ENCODE data around the gene ID1.
"Not testable (repeated sequence)": the region's sequence is repeated elsewhere in the genome, so short reads cannot be mapped to it uniquely, and the experiment has no call there.

The ID1 gene

DNA sequence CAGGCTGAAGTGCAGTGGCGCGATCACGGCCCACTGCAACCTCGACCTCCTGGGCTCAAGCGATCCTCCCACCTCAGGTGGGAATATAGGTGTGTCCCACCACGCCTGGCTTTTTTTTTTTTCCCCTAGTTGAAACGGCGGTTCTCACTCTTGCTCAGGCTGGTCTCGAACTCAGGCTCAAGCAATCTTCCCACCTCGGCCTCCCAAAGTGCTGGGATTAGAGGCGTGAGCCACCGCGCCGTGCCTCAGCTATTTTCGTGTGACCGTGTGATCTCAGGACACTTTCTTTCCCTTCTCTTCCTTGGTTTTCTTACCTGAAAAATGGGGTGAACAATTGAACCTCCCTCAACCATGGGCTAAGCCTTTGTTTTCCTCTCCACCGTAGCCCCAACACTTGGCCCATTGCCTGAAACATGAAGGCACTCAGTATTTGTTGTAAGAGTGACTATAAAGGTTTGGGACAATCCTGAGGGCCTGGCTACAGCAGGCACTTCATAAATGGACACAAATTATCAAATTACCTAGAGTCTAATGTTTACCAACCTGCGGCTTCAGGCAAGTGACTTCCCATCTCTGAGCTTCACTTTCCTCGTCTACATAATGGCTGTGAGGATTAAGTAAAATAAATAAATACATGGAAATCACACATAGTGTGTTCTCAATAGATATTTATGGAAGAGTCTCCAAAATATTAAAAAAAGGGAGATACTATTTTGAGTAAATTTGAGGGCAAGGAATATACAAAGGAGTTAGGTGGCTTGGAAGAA is 31.4 kb upstream of the ID1 start:
- no peak for DNase-seq

DNA sequence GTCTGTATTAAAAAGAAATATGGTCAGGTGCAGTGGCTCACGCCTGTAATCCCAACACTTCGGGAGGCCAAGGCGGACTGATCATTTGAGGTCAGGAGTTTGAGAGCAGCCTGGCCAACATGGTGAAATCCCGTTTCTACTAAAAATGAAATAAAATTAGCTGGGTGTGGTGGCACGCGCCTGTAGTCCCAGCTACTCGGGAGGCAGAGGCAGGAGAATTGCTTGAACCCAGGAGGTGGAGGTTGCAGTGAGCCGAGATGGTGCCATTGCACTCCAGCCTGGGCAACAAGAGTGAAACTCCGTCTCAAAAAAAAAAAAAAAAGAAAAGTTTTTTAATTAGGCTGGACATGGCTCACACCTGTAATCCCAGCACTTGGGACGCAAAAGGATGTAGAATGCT is 30.1 kb upstream of the ID1 start:
- not testable (repeated sequence) for DNase-seq

DNA sequence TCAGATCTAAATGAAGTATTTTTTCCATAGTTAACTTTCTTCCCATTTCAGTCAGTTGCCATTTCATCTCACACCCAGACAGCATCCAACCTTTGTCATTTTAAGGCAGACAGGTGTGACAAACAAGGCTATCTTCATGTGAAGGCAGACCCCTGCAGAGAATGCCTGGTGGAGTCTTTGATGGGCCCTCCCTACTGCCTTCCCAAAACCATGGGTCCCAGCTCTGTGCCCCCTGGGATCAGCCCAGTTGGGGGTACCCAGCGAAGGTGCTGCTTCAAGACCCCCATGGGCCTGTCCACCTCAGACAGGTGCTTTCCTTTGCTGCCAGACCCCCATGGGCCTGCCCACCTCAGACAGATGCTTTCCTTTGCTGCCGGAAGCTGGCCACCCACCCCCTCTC is 28.3 kb upstream of the ID1 start:
- DNase-seq = no peak

DNA sequence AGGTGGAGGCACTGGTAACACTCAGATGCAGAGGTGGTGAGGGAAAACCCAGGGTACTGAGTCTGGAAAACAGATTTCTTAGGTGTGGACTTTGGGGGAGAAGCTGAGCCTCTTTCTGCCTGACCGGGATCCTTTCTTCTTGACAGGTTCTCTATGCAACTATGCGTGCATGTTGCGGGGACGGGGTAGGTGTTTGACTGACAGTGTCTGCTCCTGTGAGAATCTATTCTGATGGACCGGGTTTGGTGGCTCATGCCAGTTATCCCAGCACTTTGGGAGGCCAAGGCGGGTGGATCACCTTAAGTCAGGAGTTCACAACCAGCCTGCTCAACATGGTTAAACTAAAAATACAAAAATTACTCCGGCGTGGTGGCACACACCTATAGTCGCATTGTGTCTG is 27.9 kb upstream of the ID1 start:
- no peak for DNase-seq

DNA sequence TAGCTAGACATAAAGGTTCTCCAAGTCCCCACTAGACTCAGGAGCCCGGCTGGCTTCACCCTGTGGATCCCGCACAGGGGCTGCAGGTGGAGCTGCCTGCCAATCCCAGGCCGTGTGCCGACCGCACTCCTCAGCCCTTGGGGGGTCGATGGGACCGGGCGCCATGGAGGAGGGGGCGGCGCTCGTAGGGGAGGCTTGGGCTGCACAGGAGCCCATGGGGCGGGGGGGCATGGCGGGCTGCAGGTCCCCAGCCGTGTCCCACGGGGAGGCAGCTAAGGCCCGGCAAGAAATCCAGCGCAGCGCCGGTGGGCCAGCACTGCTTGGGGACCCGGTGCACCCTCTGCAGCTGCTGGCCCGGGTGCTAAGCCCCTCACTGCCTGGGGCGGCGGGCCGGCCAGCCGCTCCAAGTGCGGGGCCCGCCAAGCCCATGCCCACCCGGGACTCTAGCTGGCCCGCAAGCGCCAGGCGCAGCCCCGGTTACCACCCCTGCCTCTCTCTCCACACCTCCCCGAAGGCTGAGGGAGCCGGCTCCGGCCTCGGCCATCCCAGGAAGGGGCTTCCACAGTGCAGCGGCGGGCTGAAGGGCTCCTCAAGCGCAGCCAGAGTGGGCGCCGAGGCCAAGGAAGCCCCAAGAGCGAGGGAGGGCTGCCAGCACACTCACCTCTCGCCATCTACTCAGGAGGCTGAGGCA is 26.5 kb upstream of the ID1 start:
- no peak for DNase-seq

DNA sequence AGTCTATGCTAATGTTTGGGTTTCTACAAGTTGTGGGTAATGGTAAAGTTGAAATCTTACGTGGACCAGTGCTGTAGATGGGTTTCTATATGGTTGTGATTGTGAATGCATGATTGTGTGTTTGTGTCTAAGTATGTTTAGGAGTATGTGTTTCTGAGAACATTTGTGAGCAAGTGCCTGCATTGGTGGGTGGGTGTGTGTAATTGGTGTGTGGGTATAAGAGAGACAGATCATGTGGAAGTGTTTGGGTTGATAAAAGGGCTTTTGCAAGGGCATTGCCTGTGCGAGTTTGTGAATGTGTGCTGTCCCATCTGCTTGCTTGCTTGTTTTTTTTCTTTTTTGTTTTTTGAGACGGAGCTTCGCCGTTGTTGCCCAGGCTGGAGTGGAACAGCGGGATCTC is 25.8 kb upstream of the ID1 start:
- no peak for DNase-seq

DNA sequence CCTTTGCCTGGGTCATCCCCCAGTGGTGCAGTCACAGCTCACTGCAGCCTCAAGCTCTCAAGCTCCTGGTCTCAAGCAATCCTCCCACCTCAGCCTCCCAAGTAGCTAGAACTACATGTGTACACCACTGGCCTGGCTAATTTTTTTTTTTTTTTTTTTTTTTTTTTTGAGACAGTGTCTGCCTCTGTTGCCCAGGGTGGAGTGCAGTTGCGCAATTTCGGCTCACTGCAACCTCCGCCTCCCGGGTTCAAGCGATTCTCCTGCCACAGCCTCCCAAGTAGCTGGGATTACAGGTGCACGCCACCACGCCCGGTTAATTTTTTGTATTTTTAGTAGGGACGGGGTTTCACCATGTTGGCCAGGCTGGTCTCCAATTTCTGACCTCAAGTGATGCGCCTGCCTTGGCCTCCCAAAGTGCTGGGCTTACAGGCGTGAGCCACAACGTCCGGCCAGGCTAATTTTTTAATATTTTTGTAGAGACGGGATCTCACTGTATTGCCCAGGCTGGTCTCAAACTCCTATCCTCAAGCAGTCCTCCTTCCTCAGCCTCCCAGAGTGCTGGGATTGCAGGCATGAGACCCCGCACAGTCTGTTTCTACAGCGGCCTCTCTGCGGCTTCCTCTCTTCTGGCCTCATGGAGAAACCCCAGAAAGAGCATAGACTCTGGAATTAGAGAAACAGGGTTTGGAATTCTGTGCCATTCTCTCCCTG is 25.0 kb upstream of the ID1 start:
- DNase-seq = not testable (repeated sequence)

DNA sequence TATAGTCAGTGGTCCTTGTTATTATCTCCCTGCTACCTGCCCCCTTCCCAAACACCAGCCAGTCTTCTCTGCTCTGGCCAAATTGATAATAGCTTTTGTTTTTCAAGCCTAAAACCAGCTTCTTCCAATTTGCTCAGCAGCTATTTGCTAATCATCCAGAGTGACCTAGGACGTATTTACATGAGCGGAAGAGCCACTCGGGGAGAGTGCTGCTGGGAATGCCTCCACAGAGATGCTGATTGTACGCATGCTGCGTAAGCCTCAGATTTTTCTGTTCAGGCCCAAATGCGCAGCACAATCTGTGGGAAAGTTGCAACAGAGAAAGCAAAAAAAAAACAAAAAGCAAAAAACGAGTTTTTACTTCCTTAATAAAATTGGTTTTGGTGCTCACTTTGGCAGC is 24.4 kb upstream of the ID1 start:
- no peak for DNase-seq

DNA sequence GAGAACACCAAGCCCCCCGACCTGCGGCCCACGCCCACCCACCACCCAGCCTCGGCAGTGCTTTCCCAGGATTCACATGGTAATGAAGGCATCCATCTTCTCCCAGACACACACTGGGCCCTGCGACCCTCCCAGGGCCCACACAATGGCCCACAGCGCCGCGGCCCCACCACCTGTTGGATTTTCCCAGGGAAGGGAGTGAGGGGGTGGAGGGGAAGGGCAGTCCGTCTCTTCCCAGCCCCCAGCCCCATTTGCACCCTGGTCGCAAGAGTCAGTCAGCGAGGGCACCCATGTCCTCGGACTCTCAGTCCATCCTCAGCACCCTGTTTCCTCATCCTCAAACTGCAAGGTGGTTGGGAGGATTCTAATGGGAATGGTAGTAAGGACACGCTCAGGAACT is 23.7 kb upstream of the ID1 start:
- DNase-seq = no peak

DNA sequence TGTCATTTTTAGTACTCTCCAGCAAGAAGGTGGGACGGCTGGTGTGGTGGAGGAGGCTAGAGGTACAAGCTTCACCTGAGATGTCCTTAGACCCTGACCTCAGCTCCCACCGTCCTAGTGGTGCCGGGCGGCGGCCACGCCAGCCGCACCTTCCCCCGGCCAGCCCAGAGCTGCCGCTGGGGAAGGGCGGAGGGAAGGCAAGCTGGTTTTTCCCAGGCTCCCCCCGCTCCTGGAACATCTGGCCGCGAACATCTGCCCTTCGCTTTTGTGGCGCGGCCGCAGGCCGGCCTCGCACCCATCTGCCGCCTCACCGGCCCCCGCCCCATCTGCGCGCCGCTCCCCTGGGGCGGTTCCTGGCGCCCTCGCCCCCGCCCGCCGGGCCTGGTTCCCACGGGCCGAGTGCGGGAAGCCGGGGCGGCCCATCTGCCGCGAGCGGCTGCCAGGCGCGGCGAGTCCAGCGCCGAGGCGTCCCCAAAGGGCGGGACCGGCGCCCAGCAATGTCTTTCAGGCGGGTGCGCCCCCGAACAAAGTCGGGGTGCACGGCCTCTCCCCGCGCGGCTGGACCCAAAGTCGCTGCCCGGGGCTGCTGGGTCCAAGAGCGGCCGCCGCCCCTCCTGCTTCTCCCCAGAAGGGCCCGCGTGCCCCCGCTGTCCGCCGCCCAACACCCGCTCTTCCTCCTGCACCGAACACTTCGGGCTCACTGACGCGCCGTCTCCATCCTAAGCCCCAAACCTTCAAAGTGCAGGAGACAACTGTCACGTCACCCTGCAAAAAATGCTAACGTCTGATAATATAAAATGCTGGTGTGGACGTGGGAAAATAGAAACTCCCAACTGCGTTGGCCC is 17.3 kb upstream of the ID1 start:
- DNase-seq = no peak

DNA sequence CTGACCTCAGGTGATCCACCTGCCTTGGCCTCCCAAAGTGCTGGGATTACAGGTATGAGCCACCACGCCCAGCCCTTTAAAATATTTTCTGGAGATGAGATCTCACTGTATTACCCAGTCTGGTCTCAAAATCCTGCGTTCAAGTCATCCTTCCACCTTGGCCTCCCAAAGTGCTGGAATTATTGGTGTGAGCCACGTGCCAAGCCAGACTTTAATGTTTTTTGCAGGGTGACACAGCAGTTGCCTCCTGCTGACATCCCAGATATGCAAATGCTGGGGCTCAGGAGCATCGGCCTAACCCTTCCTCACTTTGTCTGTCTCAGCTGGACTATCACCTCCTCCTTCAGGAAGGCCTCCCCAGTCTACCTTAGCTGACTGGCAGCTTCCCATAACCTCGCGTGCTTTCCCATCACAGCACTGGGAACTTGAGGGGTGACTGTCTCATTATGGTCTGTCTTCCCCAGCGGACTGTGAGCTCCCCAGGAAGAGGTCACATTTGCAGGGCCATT is 14.3 kb upstream of the ID1 start:
- no peak for DNase-seq

DNA sequence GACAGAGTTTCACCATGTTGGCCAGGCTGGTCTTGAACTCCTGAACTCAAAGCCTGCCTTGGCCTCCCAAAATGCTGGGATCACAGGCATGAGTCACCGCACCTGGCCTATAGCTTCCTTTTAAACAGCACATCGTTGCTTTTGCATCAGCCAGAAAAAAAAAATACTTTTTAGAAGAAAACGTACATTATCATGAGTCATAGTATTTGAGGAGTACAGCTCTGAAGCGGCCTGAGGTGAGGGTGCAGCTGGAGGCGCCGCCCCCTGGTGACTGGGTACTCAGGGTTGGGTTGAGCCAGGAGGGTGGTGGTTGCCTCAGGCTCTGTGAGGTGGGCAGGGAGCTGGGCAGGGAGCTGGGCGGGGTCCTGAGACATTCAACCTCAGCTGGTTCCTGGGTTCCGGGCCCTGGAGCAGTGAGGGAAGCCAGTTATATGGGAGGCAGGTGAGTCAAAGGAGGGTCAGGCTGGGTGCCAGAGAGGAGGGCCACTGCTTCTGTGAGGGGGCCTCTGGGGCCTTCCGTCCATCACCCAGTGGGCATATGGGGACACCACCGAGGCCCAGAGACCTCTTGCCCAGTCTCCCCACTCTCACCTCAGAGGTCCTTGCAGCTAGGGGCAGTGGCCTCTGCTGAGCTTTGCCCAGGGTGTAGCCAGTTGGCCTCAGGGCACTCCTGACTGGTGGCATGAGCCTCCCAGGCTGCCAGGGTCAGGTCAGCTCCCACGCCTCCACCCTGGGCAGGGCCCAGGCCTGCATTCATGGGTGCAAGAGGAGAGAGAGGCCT is 11.7 kb upstream of the ID1 start:
- no peak for DNase-seq

DNA sequence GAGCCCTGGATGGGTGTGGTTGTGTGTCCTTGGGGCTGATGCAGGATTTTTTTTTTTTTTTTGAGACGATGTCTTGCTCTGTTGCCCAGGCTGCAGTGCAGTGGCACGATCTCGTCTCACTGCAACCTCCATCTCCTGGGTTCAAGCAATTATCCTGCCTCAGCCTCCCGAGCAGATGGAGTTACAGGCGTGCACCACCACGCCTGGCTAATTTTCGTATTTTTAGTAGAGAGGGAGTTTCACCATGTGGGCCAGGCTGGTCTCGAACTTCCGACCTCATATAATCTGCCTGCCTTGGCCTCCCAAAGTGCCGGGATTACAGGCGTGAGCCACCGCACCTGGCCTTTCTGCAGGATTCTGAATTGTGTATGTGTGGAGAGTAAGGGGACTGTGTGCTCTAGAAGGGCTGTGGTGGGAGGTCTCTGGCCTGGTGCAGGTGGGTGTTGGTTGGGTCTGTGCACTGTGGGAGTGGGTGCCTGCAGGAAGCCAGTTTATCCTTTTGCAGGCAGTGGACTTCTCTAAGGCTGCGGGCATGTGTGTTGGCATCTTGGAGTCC is 11.0 kb upstream of the ID1 start:
- DNase-seq = no peak

DNA sequence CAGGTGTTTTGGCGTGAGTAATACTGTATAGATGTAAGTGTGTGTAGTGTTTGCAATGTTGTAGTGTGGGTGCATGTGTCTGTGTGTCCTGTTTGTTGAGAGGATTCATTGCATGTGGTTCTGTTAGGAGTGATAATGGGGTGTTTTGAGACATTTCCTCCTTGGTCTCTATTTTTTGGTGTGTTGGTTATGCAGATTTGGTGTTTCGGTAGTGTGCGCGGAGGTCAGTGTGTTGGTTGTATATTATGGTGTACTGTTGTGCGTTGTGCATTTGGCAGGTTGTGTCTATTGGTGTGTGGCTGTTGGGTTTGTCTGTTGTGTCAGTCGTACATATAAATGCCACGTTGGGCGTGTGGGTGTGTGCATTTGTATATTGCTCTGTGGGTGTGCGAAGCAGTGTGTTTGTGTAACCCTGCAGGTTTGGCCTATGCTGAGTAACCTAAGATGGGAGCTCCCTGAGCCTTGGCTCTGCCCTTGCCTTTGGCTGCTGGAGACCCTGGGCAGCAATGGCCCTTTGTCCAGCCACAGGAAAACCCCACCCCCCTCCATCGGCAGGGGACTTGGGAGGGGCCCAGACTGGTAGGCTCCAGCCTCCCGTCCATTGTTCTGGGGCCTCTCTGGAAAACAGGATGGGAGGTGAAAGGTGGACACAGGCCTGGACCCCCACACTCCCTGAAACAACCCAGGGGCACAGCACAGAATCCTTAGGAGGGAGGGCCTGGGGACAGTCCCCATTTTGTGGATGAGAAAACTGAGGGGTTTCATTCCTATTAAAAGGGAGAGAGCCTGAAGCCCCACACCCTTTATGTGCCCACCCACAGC is 10.3 kb upstream of the ID1 start:
- no peak for DNase-seq

DNA sequence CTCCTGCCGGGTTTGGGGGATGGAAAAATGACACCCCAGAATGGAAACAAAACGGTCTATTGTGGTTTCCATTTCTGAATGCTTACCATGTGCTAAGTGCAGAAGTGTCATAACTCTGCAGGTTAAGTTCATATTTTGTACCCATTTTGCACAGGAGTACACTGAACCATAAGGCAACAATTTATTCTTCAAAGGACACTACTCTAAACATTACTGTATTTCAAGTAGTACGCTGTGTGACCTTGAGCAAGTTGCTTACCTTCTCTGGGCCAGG is 9.8 kb upstream of the ID1 start:
- no peak for DNase-seq

DNA sequence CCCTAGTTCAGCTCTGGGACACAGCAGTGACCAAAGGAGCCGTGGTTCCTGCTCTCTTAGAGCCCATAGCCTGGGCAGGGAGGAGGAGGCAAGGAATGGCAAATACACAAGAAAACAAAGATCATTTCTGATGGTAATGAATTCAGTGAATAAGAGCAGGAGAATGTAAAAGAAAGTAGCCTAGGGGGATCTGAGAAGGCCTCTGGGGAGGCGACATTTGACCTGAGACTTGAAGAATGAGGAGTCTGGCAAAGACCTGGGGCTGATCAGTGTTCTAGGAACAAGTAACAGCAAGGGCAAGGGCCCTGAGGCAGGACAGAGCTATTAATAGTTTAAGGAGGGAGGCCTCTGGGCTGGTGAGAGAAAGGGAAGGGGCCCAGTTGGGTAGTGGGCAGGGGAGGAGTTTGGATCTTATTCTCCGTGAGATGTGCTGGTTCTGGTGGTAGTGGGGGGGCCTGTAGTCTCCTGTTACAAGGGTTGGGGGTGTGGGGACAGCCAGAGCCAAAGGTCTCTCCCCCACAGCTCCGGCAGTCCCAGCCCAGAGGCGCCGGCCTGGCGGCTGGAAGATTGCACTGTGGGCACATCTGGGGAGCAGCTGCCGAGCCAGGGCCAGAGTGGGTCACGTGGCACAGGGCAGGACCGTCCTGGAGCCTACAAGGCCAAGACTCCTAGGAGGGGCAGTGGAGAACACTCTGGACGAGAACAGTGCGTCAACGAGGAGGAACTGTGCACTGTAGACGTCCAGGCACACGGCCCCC is 9.3 kb upstream of the ID1 start:
- DNase-seq = no peak

DNA sequence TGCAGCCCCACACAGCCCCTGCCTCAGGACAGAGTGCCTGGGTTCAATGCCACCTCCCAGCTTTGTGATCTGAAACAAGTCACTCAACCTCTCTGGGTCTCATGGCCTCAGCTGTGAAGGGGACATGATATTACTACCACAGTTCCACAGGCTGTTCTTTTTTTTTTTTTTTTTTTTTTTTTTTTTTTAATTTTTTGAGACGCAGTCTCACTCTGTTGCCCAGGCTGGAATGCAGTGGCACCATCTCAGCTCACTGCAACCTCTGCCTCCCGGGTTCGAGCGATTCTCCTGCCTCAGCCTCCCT is 8.7 kb upstream of the ID1 start:
- DNase-seq = not testable (repeated sequence)

DNA sequence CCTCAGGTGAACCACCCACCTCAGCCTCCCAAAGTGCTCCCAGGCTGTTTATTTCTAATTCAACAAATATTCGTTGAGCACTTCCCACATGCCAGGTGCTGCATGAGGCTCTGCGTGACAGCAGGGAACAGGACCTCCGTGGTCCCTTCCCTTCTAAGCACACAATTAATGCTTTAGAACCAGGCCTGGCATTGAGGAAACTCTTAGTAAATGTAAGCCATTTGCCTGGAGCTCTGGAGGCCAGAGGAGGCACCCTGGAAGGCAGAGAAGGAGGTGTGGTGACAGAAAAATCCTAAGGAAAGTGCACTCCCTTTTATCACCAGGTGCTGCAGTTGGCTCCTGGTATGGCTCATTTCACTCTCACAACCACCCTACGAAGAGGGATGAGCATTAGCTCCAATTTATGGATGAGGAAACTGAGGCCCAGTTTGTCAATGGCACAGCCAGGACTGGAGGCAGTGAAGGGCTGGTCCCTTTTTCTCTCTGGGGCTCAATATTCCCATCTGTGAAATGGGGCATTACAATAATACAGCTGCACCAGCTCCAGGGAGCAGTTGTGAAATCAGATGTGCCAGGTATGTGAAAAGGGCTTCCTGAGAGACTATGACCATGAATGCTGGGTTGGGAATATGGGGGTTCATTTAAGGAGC is 8.1 kb upstream of the ID1 start:
- DNase-seq = no peak

DNA sequence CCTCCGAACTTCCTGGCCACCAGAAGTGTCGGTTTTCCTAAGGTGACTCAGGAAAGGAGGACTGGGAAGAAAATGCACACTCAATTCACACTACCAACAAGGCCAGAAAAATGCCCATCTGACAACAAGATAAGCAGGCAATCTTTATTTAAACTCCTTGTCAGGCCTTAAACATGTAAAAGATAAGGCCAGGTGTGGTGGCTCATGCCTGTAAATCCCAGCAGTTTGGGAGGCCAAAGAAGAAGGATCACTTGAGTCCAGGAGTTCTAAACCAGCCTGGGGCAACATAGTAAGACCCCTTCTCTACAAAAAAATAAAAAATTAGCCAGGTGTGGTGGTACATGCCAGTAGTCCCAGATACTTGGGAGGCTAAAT is 7.6 kb upstream of the ID1 start:
- no peak for DNase-seq

DNA sequence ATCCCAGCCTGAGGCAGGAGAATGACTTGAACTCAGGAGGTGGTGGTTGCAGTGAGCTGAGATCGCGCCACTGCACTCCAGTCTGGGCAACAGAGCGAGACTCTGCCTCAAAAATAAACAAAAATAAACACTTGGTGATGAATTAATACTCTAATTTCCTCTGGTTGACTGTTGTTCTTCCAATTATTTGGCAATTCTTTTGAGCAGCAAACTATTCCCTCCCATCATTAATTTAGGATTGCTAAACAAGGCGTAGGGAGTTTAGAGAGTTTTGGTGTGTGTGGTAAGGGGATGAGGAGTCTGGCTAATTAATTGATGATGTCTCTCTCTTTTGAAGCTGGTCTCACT is 2.7 kb upstream of the ID1 start:
- no peak for DNase-seq

Data from CD4-positive, alpha-beta T cell treated with Interleukin-10 for 1 hour (primary cell).